Gastrocnemius medialis (tissue), 4 donors: ENCODE data around the gene SPG11.

Source experiments
- POLR2A ChIP-seq, 2 donors: fragments of 450-650 bp; IDR thresholded peaks; one replicate each; pipeline ENCODE4 v1.6.1; 2017; ENCODE audit warnings: antibody characterized with exemption in 2 of 2, mild to moderate bottlenecking in 2 of 2, moderate library complexity in 2 of 2
- TF ChIP-seq, protein P1 (sequence below), 5 experiments: fragments of 450-650 bp in 3 of 5; fragments of 200-600 bp in 2 of 5; sonication (generic) in 2 of 5; IDR thresholded peaks in 4 of 5; conservative IDR thresholded peaks in 1 of 5; 1 replicate in 4 of 5; 2 replicates in 1 of 5; pipeline ENCODE4 v1.5.1; 2016 to 2019; ENCODE audit warnings: antibody characterized with exemption in 5 of 5, mild to moderate bottlenecking in 3 of 5, moderate library complexity in 3 of 5

DNA sequence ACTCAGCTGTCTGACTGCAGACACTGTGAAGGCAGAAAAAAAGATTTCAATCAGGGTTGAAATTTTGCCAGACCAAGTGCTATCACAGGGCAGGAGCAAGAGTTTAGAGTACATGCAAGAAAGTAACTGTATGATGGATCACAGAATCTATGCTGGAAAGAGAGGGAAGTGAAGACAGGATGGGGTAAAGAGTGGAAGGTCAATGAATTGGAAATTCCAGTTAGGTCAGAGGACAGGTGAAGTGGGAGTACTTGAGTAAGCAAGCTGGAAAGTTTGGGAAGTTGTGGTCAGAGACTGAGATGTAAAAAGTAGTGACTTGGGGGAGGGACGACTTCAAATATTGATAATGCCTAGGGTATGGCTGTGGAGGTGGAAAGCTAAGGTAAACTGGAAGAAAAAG is 7.2 kb downstream of the SPG11 start:
- TF ChIP-seq POLR2A (IDR thresholded peaks at IDR 0.05) = no peak
- TF ChIP-seq, protein P1, sequence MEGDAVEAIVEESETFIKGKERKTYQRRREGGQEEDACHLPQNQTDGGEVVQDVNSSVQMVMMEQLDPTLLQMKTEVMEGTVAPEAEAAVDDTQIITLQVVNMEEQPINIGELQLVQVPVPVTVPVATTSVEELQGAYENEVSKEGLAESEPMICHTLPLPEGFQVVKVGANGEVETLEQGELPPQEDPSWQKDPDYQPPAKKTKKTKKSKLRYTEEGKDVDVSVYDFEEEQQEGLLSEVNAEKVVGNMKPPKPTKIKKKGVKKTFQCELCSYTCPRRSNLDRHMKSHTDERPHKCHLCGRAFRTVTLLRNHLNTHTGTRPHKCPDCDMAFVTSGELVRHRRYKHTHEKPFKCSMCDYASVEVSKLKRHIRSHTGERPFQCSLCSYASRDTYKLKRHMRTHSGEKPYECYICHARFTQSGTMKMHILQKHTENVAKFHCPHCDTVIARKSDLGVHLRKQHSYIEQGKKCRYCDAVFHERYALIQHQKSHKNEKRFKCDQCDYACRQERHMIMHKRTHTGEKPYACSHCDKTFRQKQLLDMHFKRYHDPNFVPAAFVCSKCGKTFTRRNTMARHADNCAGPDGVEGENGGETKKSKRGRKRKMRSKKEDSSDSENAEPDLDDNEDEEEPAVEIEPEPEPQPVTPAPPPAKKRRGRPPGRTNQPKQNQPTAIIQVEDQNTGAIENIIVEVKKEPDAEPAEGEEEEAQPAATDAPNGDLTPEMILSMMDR (IDR thresholded peaks at IDR 0.05 in 4 of 5, conservative IDR thresholded peaks at IDR 0.05 in 1 of 5) = no peak
